IMR-90 (cell line): Measurements from ENCODE around the gene SMIM5.

Source experiments
- BHLHE40 ChIP-seq: fragments of 150-350 bp; IDR thresholded peaks from 2 replicates; pipeline ENCODE4 v1.6.1; 2016; ENCODE audit warnings: mild to moderate bottlenecking, low read depth, low read length
- CEBPB ChIP-seq: IDR thresholded peaks from 2 replicates; pipeline ENCODE4 v1.6.1; 2012; ENCODE audit warnings: low read depth, low read length, improper control_type of control experiment
- CTCF ChIP-seq: conservative IDR thresholded peaks from 2 replicates; pipeline ENCODE4 v1.5.1; 2012; ENCODE audit warnings: mild to moderate bottlenecking, low read depth, low read length, improper control_type of control experiment
- ELK1 ChIP-seq: fragments of 150-350 bp; IDR thresholded peaks from 2 replicates; pipeline ENCODE4 v1.6.1; 2016; ENCODE audit warnings: low read depth, mild to moderate bottlenecking, low read length, moderate library complexity, borderline replicate concordance
- FOS ChIP-seq: fragments of 150-350 bp; IDR thresholded peaks from 2 replicates; pipeline ENCODE4 v1.6.1; 2016; ENCODE audit warnings: low read depth, low read length
- NFE2L2 ChIP-seq: fragments of 150-350 bp; IDR thresholded peaks from 2 replicates; pipeline ENCODE4 v1.6.1; 2016; ENCODE audit warnings: low read depth, mild to moderate bottlenecking, low read length
- POLR2A ChIP-seq: IDR thresholded peaks from 2 replicates; pipeline ENCODE4 v1.6.1; 2012; ENCODE audit warnings: mild to moderate bottlenecking, low read depth, low read length
- RAD21 ChIP-seq: IDR thresholded peaks from 2 replicates; pipeline ENCODE4 v1.6.1; 2012; ENCODE audit warnings: low read length, improper control_type of control experiment
- RCOR1 ChIP-seq: IDR thresholded peaks from 2 replicates; pipeline ENCODE4 v1.6.1; 2012; ENCODE audit warnings: mild to moderate bottlenecking, low read length, improper control_type of control experiment; ENCODE audit not compliant: insufficient replicate concordance
- RFX5 ChIP-seq: IDR thresholded peaks from 2 replicates; pipeline ENCODE4 v1.8.0; 2012; ENCODE audit warnings: low read depth, mild to moderate bottlenecking, low read length, moderate library complexity
- SMC3 ChIP-seq: fragments of 150-350 bp; IDR thresholded peaks from 2 replicates; pipeline ENCODE4 v1.6.1; 2016; ENCODE audit warnings: low read depth, mild to moderate bottlenecking, antibody characterized with exemption, low read length, moderate library complexity
- USF2 ChIP-seq: fragments of 150-350 bp; IDR thresholded peaks from 2 replicates; pipeline ENCODE4 v1.6.1; 2017; ENCODE audit warnings: mild to moderate bottlenecking, antibody characterized with exemption, low read length, low read depth

- TF ChIP-seq POLR2A (no peak), CTCF (no peak), SMC3 (no peak), CEBPB (no peak), FOS (no peak), RAD21 (no peak), RCOR1 (no peak), USF2 (no peak), BHLHE40 (no peak), NFE2L2 (no peak), RFX5 (no peak), ELK1 (no peak)
Measured at GRCh38 chr17:75636381-75637142, 3.3 kb downstream of the SMIM5 start.
